ENCODE measurements around the gene FBXL2.
"Not testable (repeated sequence)": the region's sequence is repeated elsewhere in the genome, so short reads cannot be mapped to it uniquely, and the experiment has no call there.

FBXL2 gene

GRCh38 chr3:33426630-33427317 is 149.5 kb downstream of the FBXL2 start:
- DNase-seq (ENCODE audit: low spot score): no peak
- no peak for FAIRE-seq

- DNase-seq (ENCODE audit: low spot score): no peak
- FAIRE-seq: no peak
Measured at GRCh38 chr3:33428734-33429133, 151.5 kb downstream of the FBXL2 start.

GRCh38 chr3:33429306-33429705 is 152.1 kb downstream of the FBXL2 start:
- DNase-seq (ENCODE audit: low spot score); FAIRE-seq: not testable (repeated sequence)

GRCh38 chr3:33430061-33430460 is 152.8 kb downstream of the FBXL2 start:
- FAIRE-seq (no peak), DNase-seq (ENCODE audit: low spot score) (no peak)

- DNase-seq (ENCODE audit: low spot score): no peak
- no peak for FAIRE-seq
Measured at GRCh38 chr3:33430571-33430970, 153.3 kb downstream of the FBXL2 start.

- DNase-seq (ENCODE audit: low spot score) (no peak), FAIRE-seq (no peak)
Measured at GRCh38 chr3:33433843-33434242, 156.6 kb downstream of the FBXL2 start.
